ENCODE measurements around the gene NAALADL1.
A peak's percentile ranks its signal among the peaks of the same experiment; 100 is the strongest.

The NAALADL1 gene

GRCh38 chr11:65083134-65083833, 24.9 kb upstream of the NAALADL1 start:
- Histone ChIP-seq H3K27ac (ENCODE audit: low read depth, low read length) (peak overlapping the region; percentile 70), H3K79me2 (ENCODE audit: control insufficient read depth, low read length) (peaks cover 68% of the 10 kb centered on the region), H3K36me3 (ENCODE audit: control insufficient read depth, low read length) (peaks cover 80% of the 10 kb centered on the region), H3K4me3 (ENCODE audit: low read length) (peak overlapping the region; percentile 90), H3K27me3 (ENCODE audit: control insufficient read depth, low read length) (no peaks in the 10 kb centered on the region), H3K4me2 (ENCODE audit: low read length) (peak overlapping the region; percentile 85), H3K9me2 (replicated peaks; ENCODE audit: control insufficient read depth, low read length) (no peaks in the 10 kb centered on the region), H3K4me1 (ENCODE audit: control insufficient read depth, low read length) (peaks cover 49% of the 10 kb centered on the region), H4K20me1 (ENCODE audit: control insufficient read depth, insufficient read depth, low read depth, low read length) (no peaks in the 10 kb centered on the region), H3F3A (ENCODE audit: control insufficient read depth, insufficient read depth) (0 out of 2 replicates have a peak, but pooled peaks cover 2% of the 10 kb centered on the region), H3K9me3 (ENCODE audit: control insufficient read depth, insufficient read depth, low read length) (no peaks in the 10 kb centered on the region)
- TF ChIP-seq CTCF (IDR thresholded peaks at IDR 0.05; ENCODE audit: low read depth, low read length, poor library complexity, severe bottlenecking) (no peak), EZH2phosphoT487 (IDR thresholded peaks at IDR 0.05; ENCODE audit: borderline replicate concordance, low read length) (no peak)

- no peaks in the 10 kb centered on the region for H3F3A ChIP-seq (ENCODE audit: control insufficient read depth, insufficient read depth)
- H3K27me3 ChIP-seq (ENCODE audit: control insufficient read depth, low read length), result no peaks in the 10 kb centered on the region
- H3K4me1 ChIP-seq (ENCODE audit: control insufficient read depth, low read length), result peaks cover 47% of the 10 kb centered on the region
- H4K20me1 ChIP-seq (ENCODE audit: control insufficient read depth, insufficient read depth, low read depth, low read length), result no peaks in the 10 kb centered on the region
- no peaks in the 10 kb centered on the region for H3K9me2 ChIP-seq (replicated peaks; ENCODE audit: control insufficient read depth, low read length)
- H3K4me2 ChIP-seq (ENCODE audit: low read length), result peak overlapping the region; percentile 37
- TF ChIP-seq CTCF (IDR thresholded peaks at IDR 0.05; ENCODE audit: low read depth, low read length, poor library complexity, severe bottlenecking), result no peak
- TF ChIP-seq EZH2phosphoT487 (IDR thresholded peaks at IDR 0.05; ENCODE audit: borderline replicate concordance, low read length), result no peak
- peaks cover 73% of the 10 kb centered on the region for H3K79me2 ChIP-seq (ENCODE audit: control insufficient read depth, low read length)
- no peaks in the 10 kb centered on the region for H3K9me3 ChIP-seq (ENCODE audit: control insufficient read depth, insufficient read depth, low read length)
- peaks cover 83% of the 10 kb centered on the region for H3K36me3 ChIP-seq (ENCODE audit: control insufficient read depth, low read length)
- H3K4me3 ChIP-seq (ENCODE audit: low read length), result peak overlapping the region; percentile 31
- H3K27ac ChIP-seq (ENCODE audit: low read depth, low read length), result no peak overlapping the region
Measured at GRCh38 chr11:65078786-65079342, 20.5 kb upstream of the NAALADL1 start.

- peak overlapping the region; percentile 37 for H3K4me2 ChIP-seq (ENCODE audit: low read length)
- peak overlapping the region; percentile 31 for H3K4me3 ChIP-seq (ENCODE audit: low read length)
- no peaks in the 10 kb centered on the region for H3K9me2 ChIP-seq (replicated peaks; ENCODE audit: control insufficient read depth, low read length)
- peaks cover 65% of the 10 kb centered on the region for H3K79me2 ChIP-seq (ENCODE audit: control insufficient read depth, low read length)
- TF ChIP-seq CTCF (IDR thresholded peaks at IDR 0.05; ENCODE audit: low read depth, low read length, poor library complexity, severe bottlenecking), result peak; percentile 83
- no peak for TF ChIP-seq EZH2phosphoT487 (IDR thresholded peaks at IDR 0.05; ENCODE audit: borderline replicate concordance, low read length)
- peaks cover 49% of the 10 kb centered on the region for H3K4me1 ChIP-seq (ENCODE audit: control insufficient read depth, low read length)
- H3K9me3 ChIP-seq (ENCODE audit: control insufficient read depth, insufficient read depth, low read length), result no peaks in the 10 kb centered on the region
- H3K27me3 ChIP-seq (ENCODE audit: control insufficient read depth, low read length), result no peaks in the 10 kb centered on the region
- H4K20me1 ChIP-seq (ENCODE audit: control insufficient read depth, insufficient read depth, low read depth, low read length), result no peaks in the 10 kb centered on the region
- no peaks in the 10 kb centered on the region for H3F3A ChIP-seq (ENCODE audit: control insufficient read depth, insufficient read depth)
- peaks cover 76% of the 10 kb centered on the region for H3K36me3 ChIP-seq (ENCODE audit: control insufficient read depth, low read length)
- H3K27ac ChIP-seq (ENCODE audit: low read depth, low read length), result no peak overlapping the region
Measured at GRCh38 chr11:65078151-65078550, 19.8 kb upstream of the NAALADL1 start.
